ENCODE measurements around the gene AATK. TPM values are rescaled to one million over a fixed set of nuclear protein-coding genes. Genes with fewer than 3 reads are reported as not detected.

Gene AATK
- total and polyA plus RNA-seq, 2 of the 4 experiments (the other 2 are of a cell fraction) = under 0.01 to 0.21 TPM

DNA sequence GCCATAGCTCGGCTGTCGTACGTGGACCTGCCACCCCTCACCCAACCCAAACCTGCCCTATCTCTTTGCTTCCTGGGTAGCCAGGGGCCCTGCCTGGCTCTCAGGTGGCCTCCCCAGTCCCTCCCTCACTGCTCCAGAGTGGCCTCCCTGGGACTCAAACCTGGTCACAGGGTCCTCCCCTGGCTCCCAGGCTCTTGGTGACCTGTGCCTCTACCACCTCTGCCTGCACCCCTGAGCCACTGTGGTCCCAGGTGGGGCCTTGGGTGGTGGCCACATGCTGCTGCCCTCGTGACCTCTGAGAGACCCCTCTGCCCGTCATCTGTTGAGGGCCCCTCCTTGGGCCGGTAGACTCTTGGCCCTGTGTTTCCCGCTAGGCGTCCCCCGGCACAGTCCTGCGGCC lies 65.4 kb downstream of the AATK start:
- ChIA-PET POLR2A (ENCODE audit: unreplicated experiment) (no interaction called here), CTCF (no interaction called here)
- Histone ChIP-seq H3K23ac (ENCODE audit: low read depth, low read length) (no peak overlapping the region), H3K36me3 (ENCODE audit: control insufficient read depth, insufficient read depth, low read length) (peaks cover 4% of the 10 kb centered on the region; the same call in 1 of the 2 replicates), H2AFZ (replicated peaks; ENCODE audit: low read length, poor library complexity) (no peak overlapping the region), H3K4me1 (ENCODE audit: control insufficient read depth, insufficient read depth, low read length) (peaks cover 23% of the 10 kb centered on the region), H3K4me2 (ENCODE audit: low read depth, low read length) (no peak overlapping the region), H4K91ac (ENCODE audit: insufficient read depth, low read depth, low read length) (no peak overlapping the region), H2BK20ac (ENCODE audit: low read depth, low read length) (no peak overlapping the region), H3K9ac (ENCODE audit: low read depth, low read length) (no peak overlapping the region), H2AK5ac (ENCODE audit: low read depth, low read length) (no peak overlapping the region), H3K56ac (ENCODE audit: extremely low read depth, insufficient read depth, low read length) (no peak overlapping the region), H3K4me3 (ENCODE audit: insufficient read depth, low read depth, low read length) (no peak overlapping the region), H4K20me1 (ENCODE audit: insufficient read depth, low read length) (no peaks in the 10 kb centered on the region), H2BK5ac (ENCODE audit: low read depth, low read length, poor library complexity, severe bottlenecking) (no peak overlapping the region), H4K8ac (ENCODE audit: low read depth in 2 of 2, low read length in 2 of 2) (no peak overlapping the region), H3K18ac (ENCODE audit: low read depth, low read length) (no peak overlapping the region), H3K79me1 (ENCODE audit: low read depth in 1 of 2, low read length in 2 of 2) (peaks cover 0 to 17% of the 10 kb centered on the region in 2 experiments; a peak in 1 of 4 replicates), H2BK15ac (ENCODE audit: low read depth, low read length) (no peak overlapping the region), H3K4ac (ENCODE audit: low read depth, low read length) (no peak overlapping the region), H3K27ac (ENCODE audit: insufficient read depth, low read length) (no peak overlapping the region), H3K9me1 (ENCODE audit: insufficient read depth, low read length) (0 out of 2 replicates have a peak, but pooled peaks cover 4% of the 10 kb centered on the region), H2BK120ac (ENCODE audit: low read depth, low read length) (no peak overlapping the region), H3K9me3 (ENCODE audit: control insufficient read depth, insufficient read depth, low read length) (no peaks in the 10 kb centered on the region), H3K14ac (replicated peaks; ENCODE audit: low read depth, low read length) (no peak overlapping the region), H3K27me3 (ENCODE audit: control insufficient read depth, insufficient read depth, low read length) (no peaks in the 10 kb centered on the region), H2AK9ac (replicated peaks; ENCODE audit: low read depth, low read length, poor library complexity) (no peak overlapping the region), H4K5ac (ENCODE audit: low read depth, low read length) (no peak overlapping the region)
- intact Hi-C loops (cut with micrococcal nuclease) = loop anchor here (1.0 kb wide), 3 partner anchors 66 to 111 kb away; no protein-coding TSS in a partner anchor
- TF ChIP-seq MXI1 (IDR thresholded peaks at IDR 0.05; ENCODE audit: borderline replicate concordance, low read depth, low read length) = no peak
- TF ChIP-seq MAZ (IDR thresholded peaks at IDR 0.05; ENCODE audit: borderline replicate concordance, low read depth, low read length) = no peak
- dilution Hi-C loops (cut with HindIII; ENCODE audit: low sequenced_read_pairs, unreplicated experiment) = no loop called here
- no TSS peak for BruUV-seq (replicated peaks)
- no peak for ATAC-seq (ENCODE audit: low read depth)
- DNase-seq = no peak
- in situ Hi-C loops (cut with MboI; ENCODE audit: low sequenced_read_pairs) = no loop called here
- 100% methylated on average over 5 of the region's 10 CpGs; no CpG with 5 or more reads in 1 of the 2 experiments for WGBS, 2 experiments (ENCODE audit: extremely low coverage in 2 of 2, insufficient read length in 1 of 2)

Data from IMR-90 (cell line).